Cardiac fibroblast (primary cell): ENCODE results near the gene NNT.

Source experiments
- DNase-seq, 2 donors: peaks; one replicate each; pipeline versions ENCODE4 v3.0.0 to v3.0.0-alpha.2; 2010; ENCODE audit warnings: low read depth in 2 of 2
- H3K4me3 ChIP-seq, 2 donors: replicated peaks in 1 of 2; 1 replicate in 1 of 2; 2 replicates in 1 of 2; pipeline ENCODE4 v1.5.1; 2011; ENCODE audit warnings: low read depth in 2 of 2, low read length in 2 of 2, mild to moderate bottlenecking in 2 of 2, moderate library complexity in 1 of 2
- TF ChIP-seq, protein P1 (sequence below): IDR thresholded peaks from one replicate; pipeline ENCODE4 v1.5.1; 2011; ENCODE audit warnings: low read depth, mild to moderate bottlenecking, low read length, inconsistent platforms

NNT gene

DNA sequence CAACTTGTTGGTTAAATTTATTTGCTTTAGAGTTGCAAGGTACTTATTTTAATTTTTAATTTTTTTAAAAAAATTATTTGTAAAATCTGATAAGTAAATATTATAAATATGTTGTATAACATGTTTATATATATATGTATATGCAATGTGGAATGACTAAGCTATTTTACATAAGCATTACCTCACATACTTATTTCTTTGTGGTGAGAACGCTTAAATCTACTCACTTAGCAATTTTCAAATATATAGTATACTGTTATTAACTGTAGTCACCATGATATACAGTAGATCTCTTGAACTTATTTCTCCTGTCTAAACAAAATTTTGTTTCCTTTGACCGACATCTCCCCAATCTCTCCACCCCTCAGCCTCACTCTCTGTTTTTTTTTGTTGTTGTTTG lies 147.8 kb downstream of the NNT start:
- no peak overlapping the region for H3K4me3 ChIP-seq
- TF ChIP-seq, protein P1, sequence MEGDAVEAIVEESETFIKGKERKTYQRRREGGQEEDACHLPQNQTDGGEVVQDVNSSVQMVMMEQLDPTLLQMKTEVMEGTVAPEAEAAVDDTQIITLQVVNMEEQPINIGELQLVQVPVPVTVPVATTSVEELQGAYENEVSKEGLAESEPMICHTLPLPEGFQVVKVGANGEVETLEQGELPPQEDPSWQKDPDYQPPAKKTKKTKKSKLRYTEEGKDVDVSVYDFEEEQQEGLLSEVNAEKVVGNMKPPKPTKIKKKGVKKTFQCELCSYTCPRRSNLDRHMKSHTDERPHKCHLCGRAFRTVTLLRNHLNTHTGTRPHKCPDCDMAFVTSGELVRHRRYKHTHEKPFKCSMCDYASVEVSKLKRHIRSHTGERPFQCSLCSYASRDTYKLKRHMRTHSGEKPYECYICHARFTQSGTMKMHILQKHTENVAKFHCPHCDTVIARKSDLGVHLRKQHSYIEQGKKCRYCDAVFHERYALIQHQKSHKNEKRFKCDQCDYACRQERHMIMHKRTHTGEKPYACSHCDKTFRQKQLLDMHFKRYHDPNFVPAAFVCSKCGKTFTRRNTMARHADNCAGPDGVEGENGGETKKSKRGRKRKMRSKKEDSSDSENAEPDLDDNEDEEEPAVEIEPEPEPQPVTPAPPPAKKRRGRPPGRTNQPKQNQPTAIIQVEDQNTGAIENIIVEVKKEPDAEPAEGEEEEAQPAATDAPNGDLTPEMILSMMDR, result no peak
- DNase-seq, result no peak

- TF ChIP-seq, protein P1, result peak; percentile 18
- DNase-seq, result no peak
- no peak overlapping the region for H3K4me3 ChIP-seq
Observed at GRCh38 chr5:43753069-43753468, 150.1 kb downstream of the NNT start.
